ENCODE data around the gene TOR3A.

Gene TOR3A

DNA sequence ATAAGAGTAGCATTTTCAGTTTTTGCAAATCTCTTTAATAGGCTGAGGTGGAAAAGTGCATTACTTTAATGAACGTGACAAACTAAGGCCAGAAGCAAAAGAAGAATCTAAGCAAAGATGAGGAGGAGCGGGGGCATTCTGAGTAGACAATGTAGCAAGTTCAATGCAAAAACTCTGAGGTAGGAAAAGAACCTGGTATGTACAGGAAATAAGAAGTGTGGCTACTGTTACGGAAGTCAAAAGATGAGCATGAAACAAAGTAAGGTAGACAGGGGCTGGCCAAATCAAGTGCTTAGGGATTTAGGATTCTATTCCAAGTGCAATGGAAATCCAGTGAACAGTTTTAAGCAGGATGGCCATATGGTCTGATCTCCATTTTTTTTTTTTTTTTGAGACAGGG lies 63.7 kb downstream of the TOR3A start:
- no peak for DNase-seq
- intact Hi-C loops (cut with DNase I; ENCODE audit: low total_unique reads), result no loop called here
- Histone ChIP-seq H3K4me1 (peaks cover 0 to 31% (median 5%) of the 10 kb centered on the region in 4 donors), H3K27me3 (no peaks in the 10 kb centered on the region), H3K9me3 (peaks cover 0 to 3% (median 0%) of the 10 kb centered on the region in 3 donors), H3K4me3 (no peak overlapping the region), H3K27ac (no peak overlapping the region), H3K36me3 (peaks cover 0 to 3% (median 0%) of the 10 kb centered on the region in 3 donors)
- TF ChIP-seq, protein P1, sequence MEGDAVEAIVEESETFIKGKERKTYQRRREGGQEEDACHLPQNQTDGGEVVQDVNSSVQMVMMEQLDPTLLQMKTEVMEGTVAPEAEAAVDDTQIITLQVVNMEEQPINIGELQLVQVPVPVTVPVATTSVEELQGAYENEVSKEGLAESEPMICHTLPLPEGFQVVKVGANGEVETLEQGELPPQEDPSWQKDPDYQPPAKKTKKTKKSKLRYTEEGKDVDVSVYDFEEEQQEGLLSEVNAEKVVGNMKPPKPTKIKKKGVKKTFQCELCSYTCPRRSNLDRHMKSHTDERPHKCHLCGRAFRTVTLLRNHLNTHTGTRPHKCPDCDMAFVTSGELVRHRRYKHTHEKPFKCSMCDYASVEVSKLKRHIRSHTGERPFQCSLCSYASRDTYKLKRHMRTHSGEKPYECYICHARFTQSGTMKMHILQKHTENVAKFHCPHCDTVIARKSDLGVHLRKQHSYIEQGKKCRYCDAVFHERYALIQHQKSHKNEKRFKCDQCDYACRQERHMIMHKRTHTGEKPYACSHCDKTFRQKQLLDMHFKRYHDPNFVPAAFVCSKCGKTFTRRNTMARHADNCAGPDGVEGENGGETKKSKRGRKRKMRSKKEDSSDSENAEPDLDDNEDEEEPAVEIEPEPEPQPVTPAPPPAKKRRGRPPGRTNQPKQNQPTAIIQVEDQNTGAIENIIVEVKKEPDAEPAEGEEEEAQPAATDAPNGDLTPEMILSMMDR (IDR thresholded peaks at IDR 0.05), result no peak

All from tibial artery (tissue), 4 donors.